Fibroblast of lung (primary cell): ENCODE results near the gene RAB11FIP3.

Experiments
- EZH2 ChIP-seq: IDR thresholded peaks from 2 replicates; pipeline ENCODE4 v1.5.1; 2012; ENCODE audit warnings: low read length, control low read depth, mild to moderate bottlenecking; ENCODE audit errors: missing control alignments
- TF ChIP-seq, protein P1 (sequence below), 2 donors: IDR thresholded peaks in 1 of 2; conservative IDR thresholded peaks in 1 of 2; 1 replicate in 1 of 2; 2 replicates in 1 of 2; pipeline ENCODE4 v1.5.1; 2011 to 2012; ENCODE audit warnings: low read length in 2 of 2, control low read depth in 1 of 2, inconsistent platforms in 1 of 2, low read depth in 1 of 2, mild to moderate bottlenecking in 1 of 2

DNA sequence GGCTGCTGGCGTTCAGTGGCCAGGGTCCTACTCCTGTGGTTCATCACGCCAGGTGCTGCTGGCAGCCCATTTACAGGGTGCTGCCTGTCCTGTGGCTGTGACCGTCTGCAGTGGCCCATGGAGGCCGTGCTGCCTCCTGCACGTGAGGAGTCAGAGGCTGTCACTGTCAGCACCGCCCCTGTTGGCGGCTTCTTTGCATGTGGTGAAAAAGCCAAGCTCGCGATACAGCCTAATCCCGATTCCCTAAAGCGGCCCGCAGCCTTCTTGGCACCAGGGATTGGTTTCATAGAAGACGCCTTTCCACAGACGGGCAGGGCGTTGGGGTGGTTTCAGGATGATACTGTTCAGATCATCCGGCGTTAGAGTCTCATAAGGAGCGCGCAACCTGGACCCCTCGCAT is 35.3 kb downstream of the RAB11FIP3 start:
- TF ChIP-seq, protein P1, sequence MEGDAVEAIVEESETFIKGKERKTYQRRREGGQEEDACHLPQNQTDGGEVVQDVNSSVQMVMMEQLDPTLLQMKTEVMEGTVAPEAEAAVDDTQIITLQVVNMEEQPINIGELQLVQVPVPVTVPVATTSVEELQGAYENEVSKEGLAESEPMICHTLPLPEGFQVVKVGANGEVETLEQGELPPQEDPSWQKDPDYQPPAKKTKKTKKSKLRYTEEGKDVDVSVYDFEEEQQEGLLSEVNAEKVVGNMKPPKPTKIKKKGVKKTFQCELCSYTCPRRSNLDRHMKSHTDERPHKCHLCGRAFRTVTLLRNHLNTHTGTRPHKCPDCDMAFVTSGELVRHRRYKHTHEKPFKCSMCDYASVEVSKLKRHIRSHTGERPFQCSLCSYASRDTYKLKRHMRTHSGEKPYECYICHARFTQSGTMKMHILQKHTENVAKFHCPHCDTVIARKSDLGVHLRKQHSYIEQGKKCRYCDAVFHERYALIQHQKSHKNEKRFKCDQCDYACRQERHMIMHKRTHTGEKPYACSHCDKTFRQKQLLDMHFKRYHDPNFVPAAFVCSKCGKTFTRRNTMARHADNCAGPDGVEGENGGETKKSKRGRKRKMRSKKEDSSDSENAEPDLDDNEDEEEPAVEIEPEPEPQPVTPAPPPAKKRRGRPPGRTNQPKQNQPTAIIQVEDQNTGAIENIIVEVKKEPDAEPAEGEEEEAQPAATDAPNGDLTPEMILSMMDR (conservative IDR thresholded peaks at IDR 0.05 in 1 of 2, IDR thresholded peaks at IDR 0.05 in 1 of 2; ENCODE audit: low read depth in 1 of 2, low read length in 2 of 2), result no peak
- TF ChIP-seq EZH2, result no peak
